MCF 10A (cell line): Measurements from ENCODE around the gene CA12. TPM values are rescaled to one million over a fixed set of nuclear protein-coding genes. Genes with fewer than 3 reads are reported as not detected.

Source experiments
- BruUV-seq: library from RNA; stranded (reverse); fragments of 400-500 nt; replicated peaks from 2 replicates; lab custom pipeline; 2021; lab: Mats Ljungman, UMichigan
- CTCF ChIA-PET: fragments of 300-600 bp; sonication (Branson Sonifier 250); formaldehyde crosslinking; extraction: SDS; loops from one replicate; lab custom pipeline; 2021; ENCODE audit warnings: antibody characterized with exemption, inconsistent platforms; lab: Yijun Ruan, JAX
- POLR2A ChIA-PET: fragments of 300-600, 350-650 bp; sonication (Branson Sonifier 250); formaldehyde crosslinking; extraction: SDS; loops from one replicate; lab custom pipeline; 2020; ENCODE audit warnings: antibody characterized with exemption, inconsistent platforms; lab: Yijun Ruan, JAX
- DNase-seq: peaks from one replicate; pipeline ENCODE4 v3.0.0-alpha.2; 2018; ENCODE audit not compliant: unreplicated experiment
- H3K27ac Mint-ChIP-seq: one replicate; pipeline ENCODE4 v1.8.0; 2022; ENCODE audit warnings: mild to moderate bottlenecking, low read depth, mixed read lengths; ENCODE audit not compliant: unreplicated experiment
- H3K27me3 Mint-ChIP-seq: one replicate; pipeline ENCODE4 v1.8.0; 2022; ENCODE audit warnings: mixed read lengths; ENCODE audit not compliant: insufficient read depth, unreplicated experiment
- H3K36me3 Mint-ChIP-seq: one replicate; pipeline ENCODE4 v1.8.0; 2022; ENCODE audit warnings: mild to moderate bottlenecking, moderate library complexity, mixed read lengths; ENCODE audit not compliant: insufficient read depth, unreplicated experiment
- H3K4me1 Mint-ChIP-seq: one replicate; pipeline ENCODE4 v1.8.0; 2022; ENCODE audit warnings: mixed read lengths; ENCODE audit not compliant: insufficient read depth, unreplicated experiment
- H3K4me3 Mint-ChIP-seq: one replicate; pipeline ENCODE4 v1.8.0; 2022; ENCODE audit warnings: mild to moderate bottlenecking, moderate library complexity, mixed read lengths; ENCODE audit not compliant: unreplicated experiment
- H3K9me3 Mint-ChIP-seq: one replicate; pipeline ENCODE4 v1.8.0; 2022; ENCODE audit warnings: mixed read lengths; ENCODE audit not compliant: unreplicated experiment
- intact Hi-C: fragments of 100-400 bp; cut with micrococcal nuclease; formaldehyde crosslinking; loops from 2 replicates; pipeline ENCODE4 v1.14.1; 2022
- total RNA-seq: library from RNA; stranded (reverse); gene quantifications from 2 replicates; pipeline ENCODE4 v1.2.3, GENCODE V29; 2022
- TF ChIP-seq, protein P1 (sequence below): fragments of 200-600 bp; IDR thresholded peaks from one replicate; pipeline ENCODE4 v1.8.0; 2022; ENCODE audit warnings: antibody characterized with exemption, mild to moderate bottlenecking; ENCODE audit not compliant: unreplicated experiment

CA12 gene
- total RNA-seq, 1 experiment from 2014 or later, result 19.6 TPM

DNA sequence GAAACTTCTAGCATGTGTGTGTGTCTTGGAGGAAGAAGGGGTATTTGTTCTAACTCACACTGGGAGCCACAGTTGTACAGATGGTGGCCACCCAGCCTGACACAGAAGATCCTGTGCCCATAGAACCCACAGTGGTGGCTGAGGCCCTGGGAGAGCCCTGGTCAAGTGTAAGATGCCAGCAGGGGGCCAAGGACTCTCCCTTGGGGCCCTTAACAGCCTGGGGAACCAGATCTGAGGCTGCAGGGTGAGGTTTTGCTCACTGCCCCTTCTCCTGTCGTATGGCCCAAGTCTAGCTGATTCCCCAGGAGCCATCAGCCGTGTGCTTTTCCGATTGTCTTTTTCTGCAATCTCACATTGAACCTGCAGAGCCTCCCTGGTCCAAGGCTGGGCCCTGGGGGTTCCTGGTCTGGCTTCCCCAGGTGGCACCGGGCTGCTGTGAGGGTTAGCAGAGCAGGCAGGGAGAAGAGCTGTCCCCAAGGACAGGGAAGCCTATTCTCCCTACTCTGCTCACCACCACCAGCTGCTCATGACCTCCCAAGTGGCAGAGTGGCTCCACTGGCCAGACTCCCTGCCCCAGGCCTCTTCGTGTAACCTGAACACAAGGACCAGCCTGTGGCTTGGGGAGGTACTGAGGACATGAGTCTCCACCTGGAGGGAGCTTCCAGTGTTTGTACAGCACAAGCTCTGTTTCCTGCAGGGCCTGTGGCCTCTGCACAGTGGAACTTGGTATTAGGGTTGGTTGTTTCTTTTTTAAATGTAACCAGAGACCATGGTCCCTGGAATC lies 51.9 kb downstream of the CA12 start:
- BruUV-seq, result no TSS peak
- Mint-ChIP-seq H3K27ac (no peak overlapping the region), H3K36me3 (peaks cover 24% of the 10 kb centered on the region), H3K9me3 (no peaks in the 10 kb centered on the region), H3K4me1 (peaks cover 20% of the 10 kb centered on the region), H3K27me3 (no peaks in the 10 kb centered on the region), H3K4me3 (no peak overlapping the region)
- ChIA-PET POLR2A (no interaction called here), CTCF (interaction anchor here (0.6 kb wide), 1 partner anchor 77 kb away, joined by 3 read pairs; no protein-coding TSS in a partner anchor)
- TF ChIP-seq, protein P1, sequence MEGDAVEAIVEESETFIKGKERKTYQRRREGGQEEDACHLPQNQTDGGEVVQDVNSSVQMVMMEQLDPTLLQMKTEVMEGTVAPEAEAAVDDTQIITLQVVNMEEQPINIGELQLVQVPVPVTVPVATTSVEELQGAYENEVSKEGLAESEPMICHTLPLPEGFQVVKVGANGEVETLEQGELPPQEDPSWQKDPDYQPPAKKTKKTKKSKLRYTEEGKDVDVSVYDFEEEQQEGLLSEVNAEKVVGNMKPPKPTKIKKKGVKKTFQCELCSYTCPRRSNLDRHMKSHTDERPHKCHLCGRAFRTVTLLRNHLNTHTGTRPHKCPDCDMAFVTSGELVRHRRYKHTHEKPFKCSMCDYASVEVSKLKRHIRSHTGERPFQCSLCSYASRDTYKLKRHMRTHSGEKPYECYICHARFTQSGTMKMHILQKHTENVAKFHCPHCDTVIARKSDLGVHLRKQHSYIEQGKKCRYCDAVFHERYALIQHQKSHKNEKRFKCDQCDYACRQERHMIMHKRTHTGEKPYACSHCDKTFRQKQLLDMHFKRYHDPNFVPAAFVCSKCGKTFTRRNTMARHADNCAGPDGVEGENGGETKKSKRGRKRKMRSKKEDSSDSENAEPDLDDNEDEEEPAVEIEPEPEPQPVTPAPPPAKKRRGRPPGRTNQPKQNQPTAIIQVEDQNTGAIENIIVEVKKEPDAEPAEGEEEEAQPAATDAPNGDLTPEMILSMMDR, result no peak
- DNase-seq, result no peak
- intact Hi-C loops, result loop anchor here (5.0 kb wide), 1 partner anchor 53 kb away; the partner anchor contains the start of gene CA12

DNA sequence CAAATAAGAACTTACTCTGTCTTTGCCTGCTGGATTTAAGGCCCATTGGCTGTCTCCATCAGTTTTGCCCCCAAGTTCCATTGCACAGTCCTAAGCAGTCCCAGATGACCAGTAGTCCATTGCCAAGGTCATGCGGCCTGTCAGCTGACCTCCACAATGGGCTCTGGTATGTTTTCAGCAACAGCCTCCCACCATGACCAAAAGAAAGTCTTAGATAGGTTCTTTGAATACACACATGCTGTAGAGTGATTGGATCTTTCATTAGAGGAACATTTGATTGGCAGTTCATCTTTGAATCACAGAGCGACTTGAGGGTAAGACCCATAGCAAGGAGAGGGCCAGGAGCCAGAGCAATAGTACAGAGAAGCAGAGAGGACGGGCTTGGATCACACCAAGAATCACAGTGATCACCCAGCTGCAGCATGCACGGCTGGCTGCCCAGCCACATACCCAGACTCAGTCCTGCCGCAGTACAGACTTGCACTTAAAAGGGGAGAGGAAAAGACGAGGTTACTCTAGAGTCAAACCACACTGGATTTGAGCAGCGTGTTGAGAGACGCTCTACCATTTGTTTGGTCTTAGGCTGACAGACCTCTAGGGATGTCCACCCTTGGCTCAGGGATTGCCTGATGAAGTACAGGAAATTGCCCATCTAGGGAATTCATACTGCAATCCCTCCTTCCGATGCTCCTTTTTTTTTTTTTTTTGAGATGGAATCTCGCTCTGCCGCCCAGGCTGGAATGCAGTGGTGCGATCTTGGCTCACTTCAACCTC lies 53.8 kb downstream of the CA12 start:
- ChIA-PET POLR2A (no interaction called here), CTCF (no interaction called here)
- no TSS peak for BruUV-seq

DNA sequence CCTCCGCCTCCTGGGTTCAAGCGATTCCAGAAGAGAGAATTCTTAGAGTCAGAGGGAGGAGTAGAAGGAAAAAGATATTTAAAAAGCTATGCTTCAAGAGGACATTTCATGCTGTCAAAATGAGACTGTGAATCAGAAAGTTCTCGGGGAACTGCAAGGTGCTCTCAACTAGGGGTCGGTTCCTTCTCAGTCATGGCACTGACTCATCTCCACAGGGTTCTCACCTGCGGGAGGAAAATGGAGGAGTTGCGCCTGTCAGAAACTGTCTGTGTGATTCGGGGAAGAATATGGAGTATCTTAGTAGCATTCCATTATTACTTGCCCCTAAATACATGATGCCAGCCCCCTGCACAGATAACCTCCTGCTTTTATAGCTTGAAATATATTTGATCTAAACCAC lies 56.9 kb downstream of the CA12 start:
- H3K27me3 Mint-ChIP-seq, result no peaks in the 10 kb centered on the region
- ChIA-PET POLR2A (no interaction called here), CTCF (interaction anchor here (0.6 to 1.0 kb wide), 2 partner anchors 36 to 40 kb away, joined by 3 read pairs; no protein-coding TSS in a partner anchor)
- intact Hi-C loops, result no loop called here
- H3K36me3 Mint-ChIP-seq, result peaks cover 8% of the 10 kb centered on the region
- no peak for DNase-seq
- TF ChIP-seq, protein P1, result no peak
- no peak overlapping the region for H3K27ac Mint-ChIP-seq
- no peak overlapping the region for H3K4me3 Mint-ChIP-seq
- no TSS peak for BruUV-seq
- H3K4me1 Mint-ChIP-seq, result no peaks in the 10 kb centered on the region
- no peaks in the 10 kb centered on the region for H3K9me3 Mint-ChIP-seq

More for the DNA sequence above, 53.8 kb downstream of the CA12 start:
- Mint-ChIP-seq H3K27me3 (no peaks in the 10 kb centered on the region), H3K27ac (no peak overlapping the region), H3K9me3 (no peaks in the 10 kb centered on the region), H3K4me3 (no peak overlapping the region), H3K4me1 (peaks cover 16% of the 10 kb centered on the region), H3K36me3 (peaks cover 16% of the 10 kb centered on the region)
- no peak for DNase-seq
- TF ChIP-seq, protein P1, result no peak
- intact Hi-C loops, result no loop called here
